Left ventricle myocardium superior (tissue), 1 donor: ENCODE results near the gene RNASEH2B. TPM values are rescaled to one million over a fixed set of nuclear protein-coding genes. Genes with fewer than 3 reads are reported as not detected.

ENCODE experiments used
- ATAC-seq: fragments of 200-7000 bp; cut with Tn5 transposase; one replicate; pipeline ENCODE4 v1.9.1; 2020; ENCODE audit warnings: mild to moderate bottlenecking, moderate library complexity
- DNase-seq: peaks from one replicate; pipeline ENCODE4 v3.0.0-alpha.2; 2020
- intact Hi-C: fragments of 100-400 bp; cut with micrococcal nuclease; formaldehyde crosslinking; loops from one replicate; pipeline ENCODE4 v1.11.0; 2022
- total RNA-seq: library from RNA; stranded (reverse); fragmentation: NEBNext Ultra II Directional; extraction: Animal tissue kit (Norgen Biotek cat#: 25700); gene quantifications from one replicate; pipeline ENCODE4 v1.2.1, GENCODE V29; 2021
- donor health status: DM: no; HTN: yes; CAD: no; lungs with severe emphysema.

Gene RNASEH2B
- total RNA-seq, 1 donor from 2014 or later = 47.8 TPM

DNA sequence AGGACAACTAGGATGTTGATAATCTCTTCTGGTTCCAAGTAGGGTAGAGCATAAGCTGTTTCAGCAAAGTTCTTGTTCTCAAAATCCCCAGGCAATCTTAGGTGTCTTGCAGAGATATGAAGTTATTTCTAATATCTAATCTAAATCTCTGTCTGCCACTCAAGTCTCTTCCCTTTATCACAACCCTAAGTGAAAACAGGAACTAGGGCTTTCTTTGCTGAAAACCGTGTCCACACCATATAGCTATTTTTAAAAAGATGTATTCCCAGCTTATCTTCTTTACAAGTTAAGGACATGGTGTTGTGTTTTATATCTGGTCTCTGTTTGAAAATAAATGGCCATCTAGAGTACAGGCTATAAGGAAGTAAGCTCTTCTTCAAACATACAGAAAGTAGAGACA is 11.3 kb upstream of the RNASEH2B start:
- DNase-seq (no peak), ATAC-seq (no peak)
- intact Hi-C loops = no loop called here

DNA sequence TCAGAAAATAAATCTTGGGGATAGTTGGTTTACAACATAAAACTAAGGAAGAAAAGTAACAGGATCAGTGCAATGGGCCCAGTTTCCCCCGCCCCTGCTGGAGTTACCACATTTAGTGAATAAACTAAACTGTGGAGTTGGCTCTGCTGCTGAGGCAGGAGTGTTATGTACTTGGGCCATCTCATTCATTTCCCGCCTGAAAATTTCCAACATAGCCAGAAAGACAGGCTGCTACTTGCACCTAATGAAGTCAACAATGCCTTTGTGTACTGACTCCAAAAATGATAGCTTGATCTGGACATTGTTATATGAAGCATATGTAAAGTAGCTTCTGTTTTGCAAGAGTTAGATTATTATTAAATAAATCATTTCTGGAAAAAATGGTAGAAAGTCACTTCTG is 7.9 kb upstream of the RNASEH2B start:
- no peak for ATAC-seq
- no peak for DNase-seq
- intact Hi-C loops = no loop called here

DNA sequence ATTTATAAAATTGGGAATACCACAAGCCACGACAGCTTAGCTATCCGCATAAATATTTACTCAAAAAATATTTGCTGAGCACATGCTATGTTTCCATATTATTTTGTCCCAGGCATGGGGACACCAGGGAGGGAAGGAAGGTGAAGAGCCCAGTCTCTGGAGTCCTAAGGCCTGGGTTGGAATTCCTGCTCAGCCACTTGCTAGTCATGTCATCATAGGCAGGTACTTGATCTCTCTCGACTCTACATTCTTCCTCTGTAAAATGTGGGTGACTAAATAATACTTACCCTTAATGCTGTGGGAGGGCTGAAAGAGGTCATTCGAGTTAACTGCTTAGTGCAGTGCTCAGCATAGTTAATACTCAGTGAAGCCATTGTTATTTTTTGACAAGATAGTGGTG is 4.3 kb upstream of the RNASEH2B start:
- intact Hi-C loops = no loop called here
- no peak for ATAC-seq
- DNase-seq = no peak

DNA sequence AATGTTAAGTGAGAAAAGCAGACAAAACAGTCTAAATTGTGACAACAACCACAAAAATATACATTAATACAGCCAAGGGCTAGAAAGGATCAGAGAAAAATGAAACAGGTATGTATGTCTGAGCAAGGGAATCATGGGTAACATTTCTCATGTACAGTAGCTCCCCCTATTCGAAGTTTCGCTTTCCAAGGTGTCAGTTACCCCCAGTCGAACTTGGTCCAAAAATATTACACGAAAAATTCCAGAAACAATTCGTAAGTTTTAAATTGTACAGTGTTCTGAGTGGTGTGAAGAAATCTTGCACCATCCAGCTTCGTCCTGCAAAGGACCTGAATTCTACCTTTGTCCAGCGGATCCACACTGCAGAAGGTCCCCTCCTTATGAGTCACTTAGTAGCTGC is 1.8 kb upstream of the RNASEH2B start:
- DNase-seq = no peak
- ATAC-seq = no peak
- intact Hi-C loops = no loop called here

DNA sequence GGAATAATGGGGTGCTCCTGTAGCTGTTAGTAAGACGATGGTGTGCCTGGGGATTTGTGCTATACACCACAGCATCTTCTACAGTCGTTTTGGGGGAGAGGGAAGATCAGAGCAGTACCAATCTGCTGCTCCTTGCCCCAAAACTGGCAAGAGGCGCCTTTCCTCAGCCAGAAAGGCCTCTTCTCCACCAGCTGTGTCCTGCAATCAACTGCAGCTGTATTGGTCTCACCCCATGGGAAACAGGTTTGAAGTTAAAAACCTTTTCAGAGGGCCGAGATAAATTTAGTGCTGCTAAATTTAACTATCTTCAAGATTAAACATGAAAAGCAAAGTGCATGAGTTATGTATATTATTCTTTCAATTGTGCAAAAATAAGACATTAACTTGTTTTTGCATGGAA is 1.2 kb upstream of the RNASEH2B start:
- ATAC-seq (no peak), DNase-seq (no peak)
- intact Hi-C loops = no loop called here

DNA sequence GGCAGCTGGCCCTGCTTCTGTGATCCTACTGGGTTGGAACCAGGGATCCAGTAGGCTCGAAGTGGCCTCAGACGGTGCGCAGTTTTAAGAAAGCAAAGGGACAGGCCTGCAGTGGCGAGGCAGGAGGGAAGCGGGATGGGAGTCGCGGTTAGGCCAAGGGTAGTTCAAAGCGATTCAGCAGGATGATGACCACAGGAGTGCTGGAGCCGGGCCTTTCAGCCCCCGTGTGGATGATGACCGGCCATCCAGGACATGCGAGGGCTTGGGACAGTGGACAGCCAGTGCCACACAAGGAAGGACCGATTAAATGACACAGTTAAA is 854 bp downstream of the RNASEH2B start:
- DNase-seq = no peak
- intact Hi-C loops = loop anchor here (10.0 kb wide), 2 partner anchors 376 to 936 kb away; no protein-coding TSS in a partner anchor
- ATAC-seq = peak; percentile 49

DNA sequence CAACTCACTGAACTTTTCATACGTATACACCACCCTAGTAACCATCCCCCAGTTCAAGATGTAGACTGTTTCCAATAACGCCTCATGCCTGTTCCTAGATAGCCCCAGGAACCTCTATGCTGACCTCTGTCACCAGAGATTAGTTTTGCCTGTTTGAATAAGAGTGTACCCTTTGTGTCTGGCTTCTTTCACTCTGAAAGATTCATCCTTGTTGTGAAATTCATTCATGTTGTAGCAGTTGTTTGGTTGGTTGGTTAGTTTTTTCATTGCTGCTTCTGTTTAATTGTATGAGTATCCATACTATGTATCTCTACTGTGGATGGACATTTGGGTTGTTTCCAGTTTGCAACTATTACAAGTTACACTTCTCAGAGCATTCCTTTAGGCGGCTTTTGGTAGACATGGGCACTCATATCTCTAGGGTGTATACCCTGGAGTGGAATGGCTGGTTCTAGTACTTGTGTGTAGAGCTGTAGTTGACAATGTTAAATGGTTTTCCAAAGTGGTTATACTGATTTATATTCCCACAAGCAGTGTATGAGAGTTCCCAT is 1.6 kb downstream of the RNASEH2B start:
- intact Hi-C loops = loop anchor here (10.0 kb wide), 2 partner anchors 376 to 936 kb away; no protein-coding TSS in a partner anchor
- ATAC-seq (no peak), DNase-seq (no peak)

DNA sequence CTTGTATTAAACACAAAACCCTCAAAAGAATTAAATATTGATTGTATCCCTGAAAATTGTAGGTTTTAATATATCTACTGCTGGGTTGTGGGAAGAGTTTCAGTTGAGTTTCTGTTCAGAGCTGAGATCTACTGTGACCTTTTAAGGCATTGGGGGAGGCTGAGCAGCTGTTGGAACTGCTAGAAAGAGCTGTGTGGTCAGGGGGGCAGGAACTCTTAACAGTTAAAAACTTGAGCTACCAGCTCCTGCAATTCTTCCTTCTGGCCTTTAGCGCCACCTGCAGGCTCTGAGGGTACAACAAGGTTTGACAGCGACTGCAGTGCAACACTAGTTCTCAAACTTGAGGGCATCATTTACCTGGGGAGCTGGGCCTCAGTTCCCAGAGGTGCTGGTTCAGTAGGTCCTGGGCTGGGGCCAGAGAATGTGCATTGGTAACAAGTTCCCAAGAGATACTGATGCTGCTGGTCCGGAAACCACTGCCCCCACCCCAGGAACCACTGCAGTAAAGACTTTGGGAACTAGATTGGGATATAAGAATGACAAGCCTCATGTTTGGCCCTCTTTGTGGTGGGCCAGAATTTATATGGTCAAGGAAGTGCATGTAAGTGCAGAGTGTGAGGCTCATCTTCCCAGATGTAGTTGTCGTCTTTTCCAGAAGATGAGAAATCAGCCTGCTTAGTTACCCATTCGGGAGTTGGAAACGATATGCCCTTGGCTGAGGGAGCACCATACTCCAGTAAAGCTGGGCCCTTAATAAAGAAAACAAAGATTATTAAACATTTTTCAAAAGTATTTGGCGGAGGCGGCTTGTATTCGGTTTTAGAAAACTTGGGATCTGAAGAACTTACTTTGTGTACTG is 2.6 kb downstream of the RNASEH2B start:
- intact Hi-C loops = loop anchor here (10.0 kb wide), 2 partner anchors 377 to 937 kb away; no protein-coding TSS in a partner anchor
- DNase-seq (peak; percentile 91), ATAC-seq (peak; percentile 41)

DNA sequence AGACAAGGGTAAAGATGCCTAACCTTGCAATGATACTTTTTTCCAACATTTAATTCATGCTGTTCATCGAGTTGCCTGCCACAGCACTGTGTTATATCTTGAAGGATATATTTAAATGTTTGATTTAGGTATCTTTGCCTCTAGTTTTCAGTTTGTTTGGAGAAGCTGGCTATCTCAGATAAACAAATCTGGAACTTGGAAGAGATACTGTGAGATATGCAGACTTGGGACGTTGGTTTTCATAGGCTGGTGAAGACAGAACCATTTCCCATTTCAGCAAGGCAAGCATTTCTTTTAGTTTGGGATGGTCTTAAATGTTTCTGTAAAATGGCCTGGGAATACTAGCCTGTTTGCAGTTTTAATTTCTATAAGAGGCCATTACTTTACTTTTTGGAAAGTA is 3.3 kb downstream of the RNASEH2B start:
- DNase-seq (no peak), ATAC-seq (no peak)
- intact Hi-C loops = loop anchor here (10.0 kb wide), 2 partner anchors 378 to 938 kb away; no protein-coding TSS in a partner anchor

DNA sequence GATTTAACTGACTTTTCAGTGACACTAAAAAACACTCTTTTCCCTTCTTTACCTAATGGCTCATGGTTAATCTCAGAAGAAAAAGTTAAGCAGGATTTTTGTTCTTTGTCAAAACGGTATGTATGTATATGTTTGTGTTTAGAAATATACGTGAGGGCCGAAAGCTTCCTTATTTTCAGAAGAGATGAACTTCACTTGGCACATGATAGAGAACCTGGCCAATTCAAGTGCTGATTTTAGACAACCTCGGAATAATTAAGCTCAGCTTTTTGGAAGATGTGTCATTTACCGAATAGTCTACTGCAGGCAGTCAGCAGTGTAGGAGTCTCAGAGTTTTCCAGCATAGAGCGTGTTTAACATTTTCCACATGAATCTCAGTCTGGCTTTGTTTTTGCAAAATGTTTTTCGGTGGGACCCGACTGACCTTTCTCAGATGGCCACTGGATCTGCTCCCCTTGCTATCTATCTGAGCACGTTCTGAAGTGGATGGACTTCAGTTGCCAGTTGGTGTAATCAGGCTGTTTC is 4.6 kb downstream of the RNASEH2B start:
- intact Hi-C loops = loop anchor here (10.0 kb wide), 2 partner anchors 379 to 939 kb away; no protein-coding TSS in a partner anchor
- ATAC-seq (no peak), DNase-seq (no peak)

DNA sequence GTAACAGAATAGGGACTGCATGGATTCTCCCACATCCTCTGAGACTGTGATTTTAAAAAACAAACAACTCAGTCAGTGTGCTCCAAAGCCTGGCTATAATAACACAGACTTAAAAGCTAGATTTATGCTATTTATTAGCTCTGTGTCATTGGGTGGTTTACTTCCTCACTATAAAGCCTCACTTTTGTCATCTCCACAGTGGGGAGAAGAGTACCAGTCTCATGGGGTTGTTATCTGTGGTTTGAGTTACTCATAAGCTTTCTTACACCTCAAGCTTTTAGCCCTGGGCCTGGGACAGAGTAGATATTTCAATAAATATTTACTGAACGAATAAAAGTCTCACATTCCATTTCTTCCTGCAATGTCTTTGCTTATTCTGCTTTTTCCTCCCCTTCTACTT is 5.3 kb downstream of the RNASEH2B start:
- ATAC-seq = no peak

DNA sequence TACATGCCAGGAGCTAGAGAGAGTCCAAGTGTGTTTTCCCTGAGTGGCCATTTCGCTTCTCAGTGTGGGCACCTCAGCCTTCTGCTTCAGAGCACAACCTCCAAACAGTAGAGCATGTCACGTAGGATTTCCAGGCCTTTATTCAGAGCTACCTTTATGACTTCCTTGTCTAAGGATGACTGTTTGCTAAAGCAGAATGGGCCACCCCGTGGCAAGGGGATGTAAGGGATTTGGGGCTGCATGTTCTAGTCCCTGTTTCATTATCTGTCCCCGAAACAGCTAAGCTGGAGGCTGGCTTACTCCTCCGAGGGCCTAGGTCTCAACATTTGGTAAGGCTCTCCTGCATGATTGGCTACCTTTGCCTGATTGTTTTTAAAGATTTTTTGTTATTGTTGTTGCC is 6.0 kb downstream of the RNASEH2B start:
- intact Hi-C loops = loop anchor here (10.0 kb wide), 2 partner anchors 381 to 941 kb away; no protein-coding TSS in a partner anchor
- no peak for ATAC-seq

More for the DNA sequence above, 5.3 kb downstream of the RNASEH2B start:
- intact Hi-C loops = loop anchor here (10.0 kb wide), 2 partner anchors 380 to 940 kb away; no protein-coding TSS in a partner anchor
- DNase-seq = no peak

DNA sequence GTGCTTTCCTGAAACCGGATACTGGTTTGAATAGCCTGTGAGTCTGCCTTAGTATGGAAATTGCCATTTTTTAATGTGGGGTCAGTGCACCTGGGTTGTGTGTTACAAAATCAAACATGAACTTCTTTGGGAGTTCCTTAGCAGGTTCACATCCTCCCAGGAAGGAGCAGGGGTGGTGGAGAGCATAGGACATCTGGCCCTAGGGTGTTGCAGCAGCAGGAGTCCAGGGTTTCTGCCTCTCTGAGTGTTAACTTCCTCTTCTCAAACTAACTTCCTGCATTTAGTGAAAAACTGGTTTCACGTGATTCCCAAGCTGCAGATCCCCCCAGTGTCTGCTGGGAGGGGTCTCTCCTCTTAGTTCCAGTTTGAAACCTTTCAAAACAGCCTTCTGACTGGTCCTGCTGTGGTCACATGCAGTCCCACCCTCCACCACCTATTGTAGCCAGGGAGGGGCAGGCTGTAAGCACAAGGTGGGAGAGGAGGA is 7.2 kb downstream of the RNASEH2B start:
- peak; percentile 48 for ATAC-seq
- intact Hi-C loops = loop anchor here (10.0 kb wide), 2 partner anchors 382 to 942 kb away; no protein-coding TSS in a partner anchor
- no peak for DNase-seq

More for the DNA sequence above, 6.0 kb downstream of the RNASEH2B start:
- no peak for DNase-seq

DNA sequence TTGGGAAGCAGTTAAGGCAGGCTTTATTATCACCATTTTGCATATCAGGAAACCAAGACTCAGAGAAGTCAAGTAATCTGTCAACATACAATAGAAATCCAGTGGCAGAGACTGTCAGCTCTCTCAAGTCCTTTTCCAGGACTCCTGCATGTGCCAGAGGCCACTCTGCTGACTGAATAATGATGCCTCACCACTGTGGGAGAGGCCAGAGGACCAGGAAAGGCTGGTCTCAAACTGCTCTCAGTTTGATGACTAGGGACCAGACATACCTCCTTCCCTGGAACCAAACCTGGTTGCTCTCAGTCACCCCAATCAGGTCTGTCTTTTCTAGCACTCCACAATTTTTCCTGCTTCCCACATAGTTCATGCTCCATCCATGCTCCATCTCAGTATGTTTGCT is 8.0 kb downstream of the RNASEH2B start:
- ATAC-seq = peak; percentile 46
- intact Hi-C loops = loop anchor here (10.0 kb wide), 2 partner anchors 383 to 943 kb away; no protein-coding TSS in a partner anchor
- no peak for DNase-seq

DNA sequence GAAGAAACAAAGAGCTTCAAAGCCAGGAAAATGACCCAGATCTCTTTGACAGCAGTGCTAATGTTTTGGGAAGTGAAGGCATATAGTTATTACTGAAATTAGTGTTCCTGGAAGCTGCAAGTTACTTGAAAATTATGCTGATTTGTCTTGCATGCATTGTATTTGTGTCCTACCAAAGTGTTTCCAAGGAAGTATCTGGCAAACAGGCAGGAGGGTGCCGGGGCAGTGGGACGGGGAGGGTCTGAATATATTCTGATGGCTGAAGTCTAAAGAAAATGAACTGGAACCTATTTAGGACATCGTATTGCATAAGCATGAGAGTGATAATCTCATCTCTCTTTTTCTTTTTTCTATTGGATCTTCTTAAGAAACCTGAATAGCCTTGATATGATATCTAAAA is 9.0 kb downstream of the RNASEH2B start:
- DNase-seq (no peak), ATAC-seq (no peak)
- intact Hi-C loops = loop anchor here (10.0 kb wide), 2 partner anchors 384 to 944 kb away; no protein-coding TSS in a partner anchor

DNA sequence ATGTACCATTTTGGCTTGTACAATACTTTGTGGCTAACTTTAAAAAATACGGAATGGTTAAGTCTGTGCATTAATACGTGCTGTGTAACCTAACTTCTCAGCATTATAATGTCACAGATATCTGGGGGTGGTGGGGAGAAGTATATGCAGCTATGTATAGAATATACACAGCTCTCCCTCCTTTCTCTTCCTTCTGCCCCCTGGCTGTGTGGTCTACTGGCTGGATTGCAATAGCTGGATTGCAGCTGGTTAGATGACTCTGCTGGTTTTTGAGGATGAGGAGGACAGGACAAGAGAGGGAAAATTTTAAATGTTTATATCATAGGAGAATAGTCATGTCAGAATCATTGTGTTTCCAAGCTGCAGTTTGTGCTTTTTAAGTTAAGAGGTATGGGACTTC is 9.7 kb downstream of the RNASEH2B start:
- peak; percentile 9 for ATAC-seq
- DNase-seq = no peak
- intact Hi-C loops = loop anchor here (10.0 kb wide), 2 partner anchors 384 to 944 kb away; no protein-coding TSS in a partner anchor

DNA sequence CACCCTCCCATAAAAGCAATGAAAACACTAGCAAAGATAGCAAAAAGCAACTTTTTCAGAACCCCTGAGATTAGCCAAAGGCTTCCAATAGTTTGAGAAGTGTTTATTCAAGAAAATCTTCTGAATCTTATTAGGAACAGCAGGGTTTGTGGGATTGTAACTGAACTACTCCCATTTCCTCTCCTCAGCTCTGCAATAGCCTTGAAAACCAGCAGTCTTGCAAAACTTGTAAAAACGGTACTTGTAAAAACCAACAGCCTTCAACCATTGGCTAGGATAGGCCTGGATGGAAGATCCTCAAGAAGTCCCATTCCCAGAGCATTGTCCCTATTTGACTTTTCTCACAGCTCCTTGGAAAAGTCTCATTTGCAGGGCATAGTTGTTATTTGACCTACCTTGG is 12.1 kb downstream of the RNASEH2B start:
- intact Hi-C loops = no loop called here
- no peak for ATAC-seq
- no peak for DNase-seq

DNA sequence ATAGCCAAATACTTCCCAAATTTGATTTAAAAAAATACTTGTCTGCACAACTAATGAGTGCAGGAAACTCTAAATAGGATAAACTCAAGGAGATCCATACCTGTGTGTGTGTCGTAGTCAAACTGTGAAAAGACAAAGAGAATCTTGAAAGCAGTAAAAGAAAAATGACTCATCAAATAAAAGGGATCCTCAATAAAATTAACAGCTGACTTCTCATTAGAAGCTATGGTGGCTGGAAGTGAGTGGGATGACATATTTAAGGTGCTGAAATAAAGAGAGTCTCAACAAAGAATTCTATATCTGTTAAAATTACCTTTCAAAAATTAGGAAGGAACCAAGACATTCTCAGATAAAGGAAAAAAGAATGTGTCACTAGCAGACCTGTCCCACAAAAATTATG is 13.7 kb downstream of the RNASEH2B start:
- ATAC-seq = no peak
- intact Hi-C loops = no loop called here

DNA sequence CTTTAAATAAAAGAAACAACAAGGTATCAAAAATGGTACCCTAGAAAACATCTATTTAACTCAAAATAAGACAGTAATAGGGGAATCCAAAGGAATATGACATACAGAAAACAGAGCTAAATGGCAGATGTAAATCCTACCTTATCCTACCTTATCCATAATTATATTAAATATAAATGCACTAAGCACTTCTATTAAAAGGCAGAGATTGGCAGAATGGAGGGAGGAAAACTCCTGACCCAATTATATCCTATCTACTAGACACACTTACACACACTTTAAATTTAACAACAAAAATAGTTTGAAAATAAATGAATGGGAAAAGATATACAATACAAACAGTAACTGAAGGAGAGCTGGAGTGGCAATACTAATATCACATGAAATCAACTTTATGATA is 14.4 kb downstream of the RNASEH2B start:
- ATAC-seq = no peak
- intact Hi-C loops = no loop called here
- DNase-seq = no peak

More for the DNA sequence above, 13.7 kb downstream of the RNASEH2B start:
- DNase-seq = no peak

DNA sequence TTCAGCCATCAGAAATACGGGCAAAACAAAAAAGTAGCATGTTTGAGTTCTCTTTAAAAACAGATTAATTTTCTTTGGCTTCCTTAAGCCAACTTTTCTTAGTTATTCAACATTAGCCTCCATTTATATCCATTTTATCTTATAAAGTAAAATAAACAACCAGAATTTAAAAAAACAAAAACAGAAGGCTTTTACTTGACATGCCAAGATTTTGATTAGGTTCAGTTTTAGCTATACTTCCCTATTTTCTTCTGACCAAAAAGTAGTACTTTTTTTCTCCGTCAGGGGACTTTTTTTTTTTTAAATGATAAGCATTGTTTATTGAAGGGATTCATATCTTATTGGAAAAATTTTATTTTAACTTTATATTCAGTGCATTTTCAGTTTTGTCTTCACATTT is 18.1 kb downstream of the RNASEH2B start:
- ATAC-seq (no peak), DNase-seq (no peak)
- intact Hi-C loops = no loop called here
